ENCODE data around the gene UPK3BL2. TPM values are rescaled to one million over a fixed set of nuclear protein-coding genes. Genes with fewer than 3 reads are reported as not detected.
"Not testable (repeated sequence)": the region's sequence is repeated elsewhere in the genome, so short reads cannot be mapped to it uniquely, and the experiment has no call there.

The UPK3BL2 gene
- total RNA-seq, 1 experiment from 2014 or later = 4.6 TPM

DNA sequence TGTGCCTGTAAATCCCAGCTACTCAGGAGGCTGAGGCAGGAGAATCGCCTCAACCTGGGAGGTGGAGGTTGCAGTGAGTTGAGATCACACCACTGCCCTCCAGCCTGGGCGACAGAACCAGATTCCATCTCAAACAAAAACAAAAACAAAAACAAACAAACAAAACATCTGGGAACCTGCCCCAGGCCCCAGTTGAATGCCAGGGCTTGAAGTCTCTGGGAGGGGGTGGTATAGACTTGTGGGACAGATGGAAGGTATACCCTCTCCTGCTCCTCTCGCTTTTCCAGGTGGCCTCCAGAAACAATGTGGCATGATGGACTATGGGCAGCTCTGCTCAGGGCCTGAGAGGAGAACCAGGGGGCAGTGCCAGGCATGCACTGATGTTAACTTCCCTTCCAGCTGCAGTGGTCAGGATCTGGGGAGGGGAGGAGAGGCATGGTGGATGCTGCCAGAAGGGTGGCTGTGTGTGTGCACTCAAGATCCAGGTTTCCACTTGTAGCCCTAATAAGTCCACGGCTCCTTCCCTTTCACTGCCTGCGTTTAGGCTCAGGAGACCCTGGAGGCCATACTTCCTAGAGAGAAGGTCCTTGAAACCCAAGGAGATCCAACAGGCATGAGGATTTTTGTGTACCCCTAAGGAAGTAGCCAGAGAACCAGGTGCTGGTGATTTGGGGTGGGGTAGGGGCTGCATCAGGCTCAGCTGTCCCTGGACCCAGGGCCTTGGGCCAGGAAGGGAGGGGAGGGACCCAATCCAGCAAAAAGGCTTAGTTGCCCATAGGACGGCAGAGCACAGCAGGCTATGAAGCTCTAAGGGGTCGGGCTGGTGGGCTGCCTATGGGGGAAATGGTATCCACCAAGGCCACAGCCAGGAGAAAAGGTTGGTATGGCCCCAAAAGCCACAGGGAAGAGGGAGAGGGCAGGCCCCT is 34.1 kb upstream of the UPK3BL2 start:
- no CpG with 5 or more reads among the region's 7 CpGs for WGBS (ENCODE audit: extremely low coverage, insufficient read length, low lambda C conversion rate)
- H4K8ac ChIP-seq (replicated peaks; ENCODE audit: insufficient read length, low read depth, low read length); H3K27ac Mint-ChIP-seq; H3K9me3 Mint-ChIP-seq; H3K14ac ChIP-seq (ENCODE audit: insufficient read depth, low read length); H3K36me3 Mint-ChIP-seq (ENCODE audit: insufficient read depth in 1 of 3, low read depth in 3 of 3); H3K27ac ChIP-seq (ENCODE audit: insufficient read length, low read depth, low read length); H2BK20ac ChIP-seq (ENCODE audit: low read depth, low read length, poor library complexity, severe bottlenecking); H3K79me1 ChIP-seq (ENCODE audit: insufficient read depth, low read depth, low read length, poor library complexity, severe bottlenecking); H3K4me1 ChIP-seq (ENCODE audit: insufficient read depth, low read length); H3K9ac ChIP-seq (ENCODE audit: extremely low read depth, insufficient read length, low read length); DNase-seq; H3K27me3 ChIP-seq (ENCODE audit: insufficient read depth, low read length); H3T11ph ChIP-seq (ENCODE audit: low read length); H2BK5ac ChIP-seq (ENCODE audit: insufficient read length, low read length); H2BK120ac ChIP-seq (ENCODE audit: low read depth, low read length, poor library complexity, severe bottlenecking); H3K4me2 ChIP-seq (ENCODE audit: insufficient read depth, insufficient read length, low read length); H3K56ac ChIP-seq (ENCODE audit: insufficient read length, low read depth, low read length); H3K79me2 ChIP-seq (ENCODE audit: insufficient read depth, low read length); H3K18ac ChIP-seq (ENCODE audit: insufficient read length, low read depth, low read length); H4K91ac ChIP-seq (ENCODE audit: insufficient read length, low read depth, low read length); H3K23ac ChIP-seq (ENCODE audit: insufficient read length, low read depth, low read length); H2BK15ac ChIP-seq (ENCODE audit: low read depth, low read length); H3K27me3 Mint-ChIP-seq (ENCODE audit: low read depth); H3K23me2 ChIP-seq (ENCODE audit: insufficient read length, low read depth, low read length, poor library complexity, severe bottlenecking); H2BK12ac ChIP-seq (ENCODE audit: insufficient read length, low read depth, low read length); H2AK5ac ChIP-seq (ENCODE audit: insufficient read length, low read length); H3K4ac ChIP-seq (ENCODE audit: low read depth, low read length); H4K5ac ChIP-seq (ENCODE audit: insufficient read length, low read depth, low read length); H2AFZ ChIP-seq (ENCODE audit: low read length); H3K4me3 Mint-ChIP-seq; H3K9me3 ChIP-seq (ENCODE audit: control insufficient read depth, low read depth, low read length); H3K4me1 Mint-ChIP-seq; H4K20me1 ChIP-seq (ENCODE audit: control insufficient read depth, insufficient read depth, insufficient read length): not testable (repeated sequence)

- H3K4me1 ChIP-seq (ENCODE audit: insufficient read depth, low read length); H3K56ac ChIP-seq (ENCODE audit: insufficient read length, low read depth, low read length); H2BK20ac ChIP-seq (ENCODE audit: low read depth, low read length, poor library complexity, severe bottlenecking); H2BK15ac ChIP-seq (ENCODE audit: low read depth, low read length); DNase-seq; H3K9ac ChIP-seq (ENCODE audit: extremely low read depth, insufficient read length, low read length); H3K36me3 Mint-ChIP-seq (ENCODE audit: insufficient read depth in 1 of 3, low read depth in 3 of 3); H4K5ac ChIP-seq (ENCODE audit: insufficient read length, low read depth, low read length); H2AFZ ChIP-seq (ENCODE audit: low read length); H4K8ac ChIP-seq (replicated peaks; ENCODE audit: insufficient read length, low read depth, low read length); H3K14ac ChIP-seq (ENCODE audit: insufficient read depth, low read length); H3K27ac ChIP-seq (ENCODE audit: insufficient read length, low read depth, low read length); H2AK5ac ChIP-seq (ENCODE audit: insufficient read length, low read length); H3K4me1 Mint-ChIP-seq; H3K23me2 ChIP-seq (ENCODE audit: insufficient read length, low read depth, low read length, poor library complexity, severe bottlenecking); H3K79me2 ChIP-seq (ENCODE audit: insufficient read depth, low read length); H4K91ac ChIP-seq (ENCODE audit: insufficient read length, low read depth, low read length); H3K27me3 ChIP-seq (ENCODE audit: insufficient read depth, low read length); H3K9me3 ChIP-seq (ENCODE audit: control insufficient read depth, low read depth, low read length); H3T11ph ChIP-seq (ENCODE audit: low read length); H4K20me1 ChIP-seq (ENCODE audit: control insufficient read depth, insufficient read depth, insufficient read length); H3K4me2 ChIP-seq (ENCODE audit: insufficient read depth, insufficient read length, low read length); H3K4me3 Mint-ChIP-seq; H3K27ac Mint-ChIP-seq; H3K23ac ChIP-seq (ENCODE audit: insufficient read length, low read depth, low read length); H3K27me3 Mint-ChIP-seq (ENCODE audit: low read depth); H3K9me3 Mint-ChIP-seq; H2BK12ac ChIP-seq (ENCODE audit: insufficient read length, low read depth, low read length); H2BK120ac ChIP-seq (ENCODE audit: low read depth, low read length, poor library complexity, severe bottlenecking); H3K18ac ChIP-seq (ENCODE audit: insufficient read length, low read depth, low read length); H3K4ac ChIP-seq (ENCODE audit: low read depth, low read length); H2BK5ac ChIP-seq (ENCODE audit: insufficient read length, low read length); H3K79me1 ChIP-seq (ENCODE audit: insufficient read depth, low read depth, low read length, poor library complexity, severe bottlenecking): not testable (repeated sequence)
- no CpG with 5 or more reads among the region's 3 CpGs for WGBS (ENCODE audit: extremely low coverage, insufficient read length, low lambda C conversion rate)
Measured at GRCh38 chr7:102576363-102576762, 32.9 kb upstream of the UPK3BL2 start.

Measured in H9 (cell line).